ENCODE measurements around the gene ALLC.

Gene ALLC

DNA sequence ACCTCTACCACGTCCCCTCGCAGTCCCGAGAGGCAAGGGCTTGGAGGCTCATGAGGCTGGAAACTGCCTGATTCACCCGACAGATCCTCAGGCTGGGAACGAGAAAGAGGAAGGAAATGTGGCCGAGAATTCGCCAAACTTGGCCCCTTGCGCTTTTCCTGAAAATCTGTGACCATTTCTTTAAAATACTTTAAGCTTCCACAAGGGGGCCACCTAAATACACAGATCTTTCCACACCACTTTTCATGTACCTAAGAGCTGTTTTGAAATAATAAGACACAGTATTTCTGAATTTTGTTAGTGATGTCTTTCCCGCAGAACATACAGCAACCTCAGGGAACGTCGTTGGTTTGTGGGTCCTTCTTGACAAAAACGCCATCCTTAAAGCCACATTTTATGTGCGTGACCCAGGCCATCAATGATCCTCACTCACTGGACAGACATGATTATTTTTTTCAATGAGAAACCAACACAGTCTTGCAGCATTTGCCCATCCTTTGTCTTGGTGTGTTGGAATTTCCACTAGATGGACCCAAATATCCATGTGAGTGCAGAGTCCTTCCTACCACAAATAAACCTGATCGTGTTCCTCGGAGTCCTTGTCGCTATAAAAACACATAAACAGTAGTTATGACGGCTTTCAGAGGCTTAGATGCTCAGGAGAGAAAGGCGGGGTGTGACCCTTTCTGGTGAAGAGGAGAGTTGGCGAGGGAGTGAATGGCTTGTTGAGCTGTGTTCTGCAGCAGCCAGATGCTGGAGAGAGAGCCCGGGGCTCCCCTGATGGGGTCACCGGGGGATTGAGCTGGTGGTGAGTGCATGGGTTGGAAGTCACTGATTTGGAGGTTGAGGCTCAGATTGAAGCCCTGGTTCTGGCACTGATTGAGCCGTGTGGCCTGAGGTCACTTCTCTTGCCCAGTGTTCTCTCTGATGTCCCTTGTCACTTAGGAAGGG, 70.4 kb downstream of the ALLC start:
- peaks cover 6% of the 10 kb centered on the region for H3K27me3 ChIP-seq (ENCODE audit: insufficient read depth, low read length, poor library complexity)
- no peak for DNase-seq
- no peaks in the 10 kb centered on the region for H3K36me3 ChIP-seq (ENCODE audit: insufficient read depth, low read length)
- H2AFZ ChIP-seq (ENCODE audit: low read depth, low read length), result no peak overlapping the region
- TF ChIP-seq, protein P1, sequence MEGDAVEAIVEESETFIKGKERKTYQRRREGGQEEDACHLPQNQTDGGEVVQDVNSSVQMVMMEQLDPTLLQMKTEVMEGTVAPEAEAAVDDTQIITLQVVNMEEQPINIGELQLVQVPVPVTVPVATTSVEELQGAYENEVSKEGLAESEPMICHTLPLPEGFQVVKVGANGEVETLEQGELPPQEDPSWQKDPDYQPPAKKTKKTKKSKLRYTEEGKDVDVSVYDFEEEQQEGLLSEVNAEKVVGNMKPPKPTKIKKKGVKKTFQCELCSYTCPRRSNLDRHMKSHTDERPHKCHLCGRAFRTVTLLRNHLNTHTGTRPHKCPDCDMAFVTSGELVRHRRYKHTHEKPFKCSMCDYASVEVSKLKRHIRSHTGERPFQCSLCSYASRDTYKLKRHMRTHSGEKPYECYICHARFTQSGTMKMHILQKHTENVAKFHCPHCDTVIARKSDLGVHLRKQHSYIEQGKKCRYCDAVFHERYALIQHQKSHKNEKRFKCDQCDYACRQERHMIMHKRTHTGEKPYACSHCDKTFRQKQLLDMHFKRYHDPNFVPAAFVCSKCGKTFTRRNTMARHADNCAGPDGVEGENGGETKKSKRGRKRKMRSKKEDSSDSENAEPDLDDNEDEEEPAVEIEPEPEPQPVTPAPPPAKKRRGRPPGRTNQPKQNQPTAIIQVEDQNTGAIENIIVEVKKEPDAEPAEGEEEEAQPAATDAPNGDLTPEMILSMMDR (IDR thresholded peaks at IDR 0.05; ENCODE audit: borderline replicate concordance, extremely low read depth, low read length, poor library complexity, severe bottlenecking), result peak; percentile 61
- no peak for TF ChIP-seq EZH2 (IDR thresholded peaks at IDR 0.05; ENCODE audit: borderline replicate concordance, low read depth, low read length, severe bottlenecking)
- H3K4me2 ChIP-seq (ENCODE audit: insufficient read depth, low read length), result no peak overlapping the region
- H3K79me2 ChIP-seq (ENCODE audit: insufficient read depth, low read length), result no peaks in the 10 kb centered on the region
- ATAC-seq (ENCODE audit: insufficient read depth, low read depth), result no peak
- no peak overlapping the region for H3K27ac ChIP-seq (ENCODE audit: low read length)
- no peaks in the 10 kb centered on the region for H3K9me3 ChIP-seq (ENCODE audit: insufficient read depth, low read length, severe bottlenecking)
- no peak overlapping the region for H3K4me3 ChIP-seq (ENCODE audit: low read depth in 1 of 2, low read length in 2 of 2)
- H3K4me1 ChIP-seq (ENCODE audit: insufficient read depth, low read length), result no peaks in the 10 kb centered on the region
- H4K20me1 ChIP-seq (ENCODE audit: insufficient read depth, low read length), result peaks cover 3% of the 10 kb centered on the region; the same call in 1 of the 2 replicates
- no peak overlapping the region for H3K9ac ChIP-seq (ENCODE audit: low read depth, low read length)

DNA sequence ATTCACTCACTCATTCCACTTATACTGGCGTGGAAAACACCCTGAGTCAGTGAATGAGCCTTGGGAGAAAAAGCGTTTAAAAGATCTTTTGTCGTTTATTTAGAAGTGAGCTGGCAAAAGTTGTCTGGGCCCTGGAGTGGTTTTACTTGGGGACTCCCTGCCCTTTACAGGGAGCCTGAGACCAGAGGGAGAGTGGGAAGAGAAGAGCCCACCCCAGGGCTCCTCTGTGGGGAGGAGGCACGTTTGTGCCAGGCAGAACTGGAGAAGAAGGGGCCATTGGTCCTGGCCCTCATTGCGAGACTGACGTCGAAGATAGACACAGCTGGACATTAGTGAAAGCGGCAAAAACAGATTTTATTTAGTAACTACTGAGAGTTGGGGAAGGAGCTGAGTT, 71.1 kb downstream of the ALLC start:
- Histone ChIP-seq H3K36me3 (ENCODE audit: insufficient read depth, low read length) (no peaks in the 10 kb centered on the region), H2AFZ (ENCODE audit: low read depth, low read length) (no peak overlapping the region), H3K4me1 (ENCODE audit: insufficient read depth, low read length) (no peaks in the 10 kb centered on the region), H3K27ac (ENCODE audit: low read length) (no peak overlapping the region), H3K27me3 (ENCODE audit: insufficient read depth, low read length, poor library complexity) (peaks cover 10% of the 10 kb centered on the region), H3K79me2 (ENCODE audit: insufficient read depth, low read length) (no peaks in the 10 kb centered on the region), H4K20me1 (ENCODE audit: insufficient read depth, low read length) (peaks cover 3% of the 10 kb centered on the region; the same call in 1 of the 2 replicates), H3K4me3 (ENCODE audit: low read depth in 1 of 2, low read length in 2 of 2) (no peak overlapping the region), H3K9me3 (ENCODE audit: insufficient read depth, low read length, severe bottlenecking) (no peaks in the 10 kb centered on the region), H3K4me2 (ENCODE audit: insufficient read depth, low read length) (no peak overlapping the region), H3K9ac (ENCODE audit: low read depth, low read length) (no peak overlapping the region)
- DNase-seq, result no peak
- TF ChIP-seq EZH2 (IDR thresholded peaks at IDR 0.05; ENCODE audit: borderline replicate concordance, low read depth, low read length, severe bottlenecking), result no peak
- TF ChIP-seq, protein P1 (IDR thresholded peaks at IDR 0.05; ENCODE audit: borderline replicate concordance, extremely low read depth, low read length, poor library complexity, severe bottlenecking), result no peak
- no peak for ATAC-seq (ENCODE audit: insufficient read depth, low read depth)

DNA sequence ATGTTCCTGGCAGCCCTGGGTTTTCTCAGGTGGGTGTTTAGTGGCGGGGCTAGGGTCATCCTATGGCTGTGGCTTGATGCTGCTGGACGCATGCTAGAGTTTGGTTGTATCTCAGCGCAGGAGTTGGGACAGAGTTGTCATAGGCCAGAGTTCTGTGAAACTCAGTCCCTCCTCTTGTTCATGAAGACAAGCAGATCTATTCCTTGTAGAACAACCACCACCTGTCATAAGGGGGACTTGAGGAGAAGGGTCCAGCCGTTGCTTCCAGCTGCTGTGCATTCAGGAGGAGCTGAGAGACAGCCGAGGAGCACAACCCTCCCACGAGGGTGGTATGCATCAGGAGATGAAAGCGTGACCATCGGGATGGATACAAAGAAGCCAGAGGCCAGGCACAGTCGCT, 71.8 kb downstream of the ALLC start:
- no peak overlapping the region for H3K4me3 ChIP-seq (ENCODE audit: low read depth in 1 of 2, low read length in 2 of 2)
- H3K4me1 ChIP-seq (ENCODE audit: insufficient read depth, low read length), result no peaks in the 10 kb centered on the region
- peaks cover 10% of the 10 kb centered on the region for H3K27me3 ChIP-seq (ENCODE audit: insufficient read depth, low read length, poor library complexity)
- no peak for DNase-seq
- H3K36me3 ChIP-seq (ENCODE audit: insufficient read depth, low read length), result no peaks in the 10 kb centered on the region
- H3K27ac ChIP-seq (ENCODE audit: low read length), result no peak overlapping the region
- H3K9me3 ChIP-seq (ENCODE audit: insufficient read depth, low read length, severe bottlenecking), result no peaks in the 10 kb centered on the region
- H4K20me1 ChIP-seq (ENCODE audit: insufficient read depth, low read length), result peaks cover 3% of the 10 kb centered on the region; the same call in 1 of the 2 replicates
- H3K4me2 ChIP-seq (ENCODE audit: insufficient read depth, low read length), result no peak overlapping the region
- H3K79me2 ChIP-seq (ENCODE audit: insufficient read depth, low read length), result no peaks in the 10 kb centered on the region
- no peak for ATAC-seq (ENCODE audit: insufficient read depth, low read depth)
- TF ChIP-seq EZH2 (IDR thresholded peaks at IDR 0.05; ENCODE audit: borderline replicate concordance, low read depth, low read length, severe bottlenecking), result no peak
- TF ChIP-seq, protein P1 (IDR thresholded peaks at IDR 0.05; ENCODE audit: borderline replicate concordance, extremely low read depth, low read length, poor library complexity, severe bottlenecking), result no peak
- H3K9ac ChIP-seq (ENCODE audit: low read depth, low read length), result no peak overlapping the region
- H2AFZ ChIP-seq (ENCODE audit: low read depth, low read length), result no peak overlapping the region
